HG03520 (cell line): ENCODE results near the gene MRAS.
"Not testable (repeated sequence)": the region's sequence is repeated elsewhere in the genome, so short reads cannot be mapped to it uniquely, and the experiment has no call there.

Source experiments
- ATAC-seq: cut with Tn5 transposase; IDR thresholded peaks from one replicate; pipeline ENCODE4 v1.9.1; 2021; ENCODE audit warnings: mild to moderate bottlenecking, moderate library complexity; ENCODE audit not compliant: unreplicated experiment

The MRAS gene

GRCh38 chr3:138442433-138442832 lies 94.1 kb downstream of the MRAS start:
- ATAC-seq, result no peak

GRCh38 chr3:138443091-138443490 lies 94.7 kb downstream of the MRAS start:
- no peak for ATAC-seq

GRCh38 chr3:138443521-138444503 lies 95.4 kb downstream of the MRAS start:
- no peak for ATAC-seq

GRCh38 chr3:138445236-138445635 lies 96.9 kb downstream of the MRAS start:
- no peak for ATAC-seq

GRCh38 chr3:138445654-138446053 lies 97.3 kb downstream of the MRAS start:
- ATAC-seq, result no peak

- ATAC-seq, result no peak
Observed at GRCh38 chr3:138448631-138449030, 100.3 kb downstream of the MRAS start.

GRCh38 chr3:138449490-138449889 lies 101.1 kb downstream of the MRAS start:
- ATAC-seq, result no peak

- no peak for ATAC-seq
Observed at GRCh38 chr3:138450181-138450580, 101.8 kb downstream of the MRAS start.

GRCh38 chr3:138450704-138451424 lies 102.5 kb downstream of the MRAS start:
- no peak for ATAC-seq

GRCh38 chr3:138451595-138452162 lies 103.3 kb downstream of the MRAS start:
- no peak for ATAC-seq

GRCh38 chr3:138452436-138452835 lies 104.1 kb downstream of the MRAS start:
- ATAC-seq, result no peak

- ATAC-seq, result not testable (repeated sequence)
Observed at GRCh38 chr3:138453940-138454339, 105.6 kb downstream of the MRAS start.
